22Rv1 (cell line): ENCODE results near the gene TTC7B.

Experiments
- ZFX ChIP-seq: fragments of 450-650 bp; IDR thresholded peaks from 2 replicates; pipeline ENCODE4 v1.6.1; 2017; ENCODE audit warnings: antibody characterized with exemption, borderline replicate concordance
- TF ChIP-seq, protein P1 (sequence below): fragments of 450-650 bp; IDR thresholded peaks from 2 replicates; pipeline ENCODE4 v1.5.1; 2017; ENCODE audit warnings: mild to moderate bottlenecking

DNA sequence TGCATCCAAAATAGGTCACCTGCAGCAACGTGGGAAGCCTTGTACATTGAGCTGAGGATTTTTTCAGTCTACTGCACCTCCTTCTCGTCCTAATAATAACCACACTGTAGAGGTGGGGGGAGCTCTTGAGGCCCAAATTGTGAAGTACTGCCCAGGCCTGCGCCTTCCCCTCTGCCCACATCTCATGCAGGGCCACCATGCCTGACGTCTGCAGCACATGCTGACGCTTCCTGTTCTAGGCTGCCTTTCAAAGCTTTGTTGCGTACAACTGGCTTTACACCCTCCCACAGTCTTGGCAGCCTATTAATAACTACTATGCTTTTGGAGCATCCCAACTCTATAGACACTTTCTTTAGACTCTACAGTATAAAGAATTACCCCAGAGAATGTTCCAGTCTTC, 26.5 kb upstream of the TTC7B start:
- TF ChIP-seq, protein P1, sequence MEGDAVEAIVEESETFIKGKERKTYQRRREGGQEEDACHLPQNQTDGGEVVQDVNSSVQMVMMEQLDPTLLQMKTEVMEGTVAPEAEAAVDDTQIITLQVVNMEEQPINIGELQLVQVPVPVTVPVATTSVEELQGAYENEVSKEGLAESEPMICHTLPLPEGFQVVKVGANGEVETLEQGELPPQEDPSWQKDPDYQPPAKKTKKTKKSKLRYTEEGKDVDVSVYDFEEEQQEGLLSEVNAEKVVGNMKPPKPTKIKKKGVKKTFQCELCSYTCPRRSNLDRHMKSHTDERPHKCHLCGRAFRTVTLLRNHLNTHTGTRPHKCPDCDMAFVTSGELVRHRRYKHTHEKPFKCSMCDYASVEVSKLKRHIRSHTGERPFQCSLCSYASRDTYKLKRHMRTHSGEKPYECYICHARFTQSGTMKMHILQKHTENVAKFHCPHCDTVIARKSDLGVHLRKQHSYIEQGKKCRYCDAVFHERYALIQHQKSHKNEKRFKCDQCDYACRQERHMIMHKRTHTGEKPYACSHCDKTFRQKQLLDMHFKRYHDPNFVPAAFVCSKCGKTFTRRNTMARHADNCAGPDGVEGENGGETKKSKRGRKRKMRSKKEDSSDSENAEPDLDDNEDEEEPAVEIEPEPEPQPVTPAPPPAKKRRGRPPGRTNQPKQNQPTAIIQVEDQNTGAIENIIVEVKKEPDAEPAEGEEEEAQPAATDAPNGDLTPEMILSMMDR, result no peak
- no peak for TF ChIP-seq ZFX
